Ectodermal cell (in vitro differentiated cells): ENCODE measurements around the gene LLGL2.

Experiments used
- H3K27ac ChIP-seq: 2 replicates; pipeline ENCODE4 v1.7.0; 2013; ENCODE audit warnings: mild to moderate bottlenecking, low read depth, low read length; ENCODE audit not compliant: insufficient read depth, poor library complexity, severe bottlenecking
- H3K27me3 ChIP-seq: 2 replicates; pipeline ENCODE4 v1.7.0; 2013; ENCODE audit warnings: mild to moderate bottlenecking, low read length; ENCODE audit not compliant: insufficient read depth, control insufficient read depth, poor library complexity, severe bottlenecking
- H3K36me3 ChIP-seq: one replicate; pipeline ENCODE4 v1.7.0; 2013; ENCODE audit warnings: low read length; ENCODE audit not compliant: control insufficient read depth, insufficient read depth
- H3K4me1 ChIP-seq: one replicate; pipeline ENCODE4 v1.7.0; 2013; ENCODE audit warnings: low read length; ENCODE audit not compliant: control insufficient read depth, insufficient read depth
- H3K4me3 ChIP-seq: 2 replicates; pipeline ENCODE4 v1.7.0; 2013; ENCODE audit warnings: low read depth, low read length, control low read depth; ENCODE audit not compliant: insufficient read depth
- H3K9me3 ChIP-seq: 2 replicates; pipeline ENCODE4 v1.7.0; 2013; ENCODE audit warnings: mild to moderate bottlenecking, low read length, moderate library complexity; ENCODE audit not compliant: control insufficient read depth
- WGBS, 2 experiments: methylation state at CpG; one replicate each; pipeline ENCODE4 v1.1.7; 2013; ENCODE audit warnings: missing lambda C conversion rate in 2 of 2; 5-methylcytosine and 5-hydroxymethylcytosine counted together

Gene LLGL2

DNA sequence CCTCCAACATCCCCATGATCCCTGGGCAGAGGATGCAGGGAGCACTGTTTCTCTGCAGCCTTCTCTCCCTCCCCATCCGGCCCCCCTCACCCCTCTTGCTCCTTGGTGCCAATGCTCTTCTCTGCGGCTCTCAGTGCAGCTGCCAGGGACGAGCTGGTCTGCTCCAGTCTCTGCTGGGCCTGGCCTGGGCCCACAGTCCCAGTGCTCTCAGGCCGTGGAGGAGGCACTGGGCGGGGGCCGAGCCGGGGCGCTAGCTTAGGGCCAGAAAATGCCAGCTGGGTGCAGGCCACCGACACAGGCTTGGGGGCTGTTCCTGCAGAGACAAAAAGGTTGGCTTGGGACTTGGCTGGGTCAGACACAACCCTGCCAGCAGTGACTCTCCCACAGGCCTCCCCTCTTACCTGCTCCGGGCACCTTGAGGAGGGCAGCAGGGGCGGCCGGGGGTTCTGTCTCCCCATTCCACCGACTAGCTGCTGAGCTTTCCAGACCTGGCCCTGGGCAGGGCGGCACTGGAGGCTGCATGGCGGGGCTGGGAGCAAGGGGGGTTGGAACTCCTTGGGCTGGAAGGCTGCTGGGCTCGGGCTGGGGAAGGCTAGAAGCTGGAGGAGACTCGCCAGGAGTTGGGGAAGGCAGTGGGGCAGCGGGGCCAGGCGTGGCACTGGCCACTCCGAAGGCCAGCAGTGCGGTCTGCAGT is 24.0 kb upstream of the LLGL2 start:
- no peaks in the 10 kb centered on the region for H3K27me3 ChIP-seq
- H3K4me3 ChIP-seq = no peak overlapping the region
- no peaks in the 10 kb centered on the region for H3K4me1 ChIP-seq
- no peak overlapping the region for H3K27ac ChIP-seq
- H3K36me3 ChIP-seq = peaks cover 5% of the 10 kb centered on the region
- no peaks in the 10 kb centered on the region for H3K9me3 ChIP-seq
- WGBS, 2 experiments = 93% methylated on average over 21 of the region's 21 CpGs

DNA sequence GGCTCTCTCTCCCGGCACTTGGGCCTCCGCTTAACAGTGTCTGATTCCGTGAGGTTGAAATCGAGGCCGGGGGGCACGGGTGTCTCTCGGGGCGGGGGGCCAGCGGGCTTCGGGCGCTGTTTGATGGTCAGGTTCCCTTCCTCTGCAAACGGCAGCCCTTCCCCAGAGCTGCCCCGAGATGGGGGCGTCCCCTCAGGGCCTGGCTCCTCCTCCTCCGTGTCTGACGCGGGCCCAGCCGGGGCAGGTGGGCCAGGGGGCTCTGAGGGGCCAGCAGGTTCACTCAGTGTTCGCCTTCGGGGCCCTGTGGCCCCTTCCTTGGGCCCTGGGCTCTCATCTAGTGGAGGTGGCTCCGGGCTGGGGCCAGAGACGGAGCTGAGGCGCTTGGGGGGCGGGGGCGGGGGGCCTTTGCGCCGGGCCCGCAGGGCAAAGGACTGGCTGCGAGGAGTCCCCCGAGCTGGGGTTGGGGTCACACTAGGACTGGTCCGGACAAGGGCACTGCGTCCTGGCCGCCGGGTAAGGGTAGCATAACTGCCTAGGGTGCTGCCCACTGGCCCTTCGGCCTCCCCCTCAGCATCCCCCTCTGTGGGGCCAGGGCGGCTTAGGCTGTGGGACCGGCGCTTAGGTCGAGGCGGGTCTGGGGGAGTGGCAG is 23.3 kb upstream of the LLGL2 start:
- Histone ChIP-seq H3K27me3 (no peaks in the 10 kb centered on the region), H3K4me1 (no peaks in the 10 kb centered on the region), H3K27ac (no peak overlapping the region), H3K9me3 (no peaks in the 10 kb centered on the region), H3K36me3 (peaks cover 5% of the 10 kb centered on the region), H3K4me3 (no peak overlapping the region)
- 93 to 95% methylated on average over 40 of the region's 40 CpGs for WGBS, 2 experiments

DNA sequence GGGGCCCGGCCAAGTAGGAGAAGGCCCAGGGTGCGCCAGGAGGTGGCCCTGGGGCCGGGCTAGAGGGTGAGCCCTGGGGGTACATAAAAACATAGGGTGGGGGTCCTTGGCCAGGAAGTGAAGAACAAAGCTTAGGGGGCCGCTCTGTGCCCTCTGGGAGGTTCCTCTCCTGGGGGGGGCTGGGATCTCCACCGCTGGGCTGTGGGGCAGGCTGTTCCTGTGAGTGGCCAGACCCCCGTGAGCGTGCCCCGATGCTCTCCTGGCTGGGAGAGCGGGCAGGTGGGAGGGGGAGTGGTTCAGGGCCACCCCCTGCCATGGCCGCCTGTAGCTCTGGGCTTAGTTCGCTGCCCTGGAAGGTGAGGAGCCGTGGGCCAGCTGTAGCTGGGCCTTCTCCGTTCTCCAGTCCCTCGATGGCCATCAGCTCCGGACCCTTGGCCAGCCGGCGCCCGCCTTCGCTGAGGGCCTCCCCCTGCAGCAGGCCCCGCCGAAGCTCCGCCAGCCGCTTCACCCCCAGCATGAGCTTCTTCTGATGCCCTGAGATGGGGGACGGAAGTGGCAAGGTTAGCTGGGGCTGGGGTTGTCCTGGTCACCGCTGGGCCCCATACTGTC is 22.7 kb upstream of the LLGL2 start:
- no peak overlapping the region for H3K4me3 ChIP-seq
- H3K27me3 ChIP-seq = no peaks in the 10 kb centered on the region
- H3K36me3 ChIP-seq = peaks cover 5% of the 10 kb centered on the region
- no peak overlapping the region for H3K27ac ChIP-seq
- no peaks in the 10 kb centered on the region for H3K4me1 ChIP-seq
- H3K9me3 ChIP-seq = no peaks in the 10 kb centered on the region
- WGBS, 2 experiments = 96% methylated on average over 25 of the region's 25 CpGs

DNA sequence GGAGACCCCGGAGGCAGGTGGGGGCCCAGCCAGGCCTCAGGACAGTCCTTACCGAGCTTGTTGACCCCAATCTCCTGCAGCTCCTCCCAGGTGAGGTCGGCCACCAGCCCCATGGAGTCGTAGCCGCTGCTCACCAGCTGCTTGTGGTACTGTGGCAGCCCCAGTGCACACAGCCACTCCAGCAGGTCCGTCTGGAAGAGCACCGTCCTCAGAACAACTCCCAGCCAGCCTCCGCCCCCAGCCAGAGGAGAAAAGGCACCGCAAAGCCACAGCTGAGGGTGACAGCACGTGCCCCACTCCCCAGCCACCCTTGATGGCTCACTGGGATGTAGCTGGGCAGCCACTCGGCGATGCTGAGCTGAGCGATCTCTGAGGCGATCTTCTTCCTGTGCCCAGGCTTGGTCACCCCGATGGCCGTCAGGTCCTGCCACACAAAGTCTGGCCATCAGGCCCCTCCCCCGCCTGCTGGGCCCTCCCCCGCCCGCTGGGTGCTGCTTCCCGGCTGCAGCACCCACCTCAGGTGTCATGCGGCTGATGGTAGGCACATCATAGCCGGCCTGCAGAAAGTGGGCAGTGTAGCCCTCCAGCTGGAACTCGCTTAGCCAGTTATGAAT is 22.1 kb upstream of the LLGL2 start:
- H3K27ac ChIP-seq = no peak overlapping the region
- no peaks in the 10 kb centered on the region for H3K27me3 ChIP-seq
- no peaks in the 10 kb centered on the region for H3K4me1 ChIP-seq
- no peak overlapping the region for H3K4me3 ChIP-seq
- WGBS, 2 experiments = 92 to 94% methylated on average over 23 of the region's 23 CpGs
- H3K36me3 ChIP-seq = peaks cover 5% of the 10 kb centered on the region
- H3K9me3 ChIP-seq = no peaks in the 10 kb centered on the region

DNA sequence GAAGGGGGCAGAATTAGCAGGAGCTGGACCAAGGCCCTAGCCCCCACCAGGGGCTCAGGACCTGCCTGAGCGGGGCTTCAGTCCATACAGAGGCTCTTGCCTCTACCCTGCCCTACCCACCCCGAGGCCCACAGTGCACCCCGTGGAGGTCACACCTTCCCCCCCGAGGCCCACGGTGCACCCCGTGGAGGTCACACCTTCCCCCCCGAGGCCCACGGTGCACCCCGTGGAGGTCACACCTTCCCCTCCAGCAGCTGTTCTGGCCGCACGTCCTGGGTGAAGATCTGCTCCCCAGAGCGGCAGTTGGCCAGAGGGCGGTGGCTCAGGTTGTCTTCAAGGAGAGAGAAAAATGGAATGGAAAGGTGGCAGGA is 21.5 kb upstream of the LLGL2 start:
- Histone ChIP-seq H3K9me3 (no peaks in the 10 kb centered on the region), H3K36me3 (peaks cover 5% of the 10 kb centered on the region), H3K4me1 (no peaks in the 10 kb centered on the region), H3K4me3 (no peak overlapping the region), H3K27me3 (no peaks in the 10 kb centered on the region), H3K27ac (no peak overlapping the region)
- WGBS, 2 experiments = 92 to 94% methylated on average over 13 of the region's 13 CpGs

DNA sequence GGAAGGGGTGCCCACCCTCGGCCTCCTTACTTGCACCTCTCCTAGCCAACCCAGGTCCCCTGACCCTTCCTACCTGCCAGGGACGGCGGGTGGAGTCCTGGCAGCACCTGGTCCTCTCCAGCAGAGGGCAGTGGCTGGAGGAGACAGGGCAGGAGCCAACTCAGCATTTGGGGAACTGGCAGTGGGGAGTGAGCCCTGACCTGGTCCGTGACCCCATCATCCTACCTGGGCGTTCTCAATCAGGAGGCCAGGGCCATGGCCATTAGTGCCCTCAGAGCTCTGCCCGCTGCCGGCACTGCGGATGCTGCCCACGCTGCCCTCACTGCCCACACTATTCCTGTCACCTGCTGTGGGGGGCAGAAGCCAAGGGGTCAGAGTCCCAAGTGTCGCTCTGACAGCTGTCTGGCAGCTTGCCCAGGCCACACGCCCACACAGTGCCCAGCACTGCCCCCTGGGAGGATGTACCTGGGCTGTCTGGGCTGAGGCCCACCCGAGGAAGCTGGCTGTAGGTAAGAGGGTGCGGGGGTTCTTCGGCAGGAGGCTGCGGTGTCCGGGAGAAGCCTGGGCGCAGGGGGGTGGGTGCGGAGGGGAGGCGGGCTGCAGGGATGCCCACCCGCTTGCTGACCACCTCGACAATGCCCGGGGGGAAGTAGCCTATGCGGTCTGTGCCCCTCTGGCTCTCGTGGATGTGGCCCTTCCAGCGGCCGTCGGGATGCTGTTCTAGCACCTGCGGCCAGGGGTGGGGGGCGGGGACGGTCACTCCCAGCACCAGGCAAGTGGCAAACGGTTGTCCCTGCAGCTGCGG is 20.9 kb upstream of the LLGL2 start:
- Histone ChIP-seq H3K4me1 (no peaks in the 10 kb centered on the region), H3K9me3 (no peaks in the 10 kb centered on the region), H3K27ac (no peak overlapping the region), H3K4me3 (no peak overlapping the region), H3K36me3 (no peaks in the 10 kb centered on the region), H3K27me3 (no peaks in the 10 kb centered on the region)
- WGBS, 2 experiments = 90 to 91% methylated on average over 32 of the region's 32 CpGs

DNA sequence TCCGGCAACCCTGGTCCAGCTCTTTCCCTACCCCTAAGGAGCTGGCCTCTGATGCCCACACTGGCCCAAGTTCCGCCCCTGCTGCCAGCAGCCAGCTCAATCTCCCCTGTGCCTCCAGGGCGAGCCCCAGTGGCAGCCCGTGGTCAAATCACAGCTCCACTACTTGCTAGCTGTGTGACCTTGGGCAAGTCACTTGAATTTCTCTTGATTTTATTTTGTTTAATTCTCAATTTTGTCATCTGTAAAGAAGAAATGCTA is 20.4 kb upstream of the LLGL2 start:
- no peak overlapping the region for H3K27ac ChIP-seq
- H3K4me3 ChIP-seq = no peak overlapping the region
- no peaks in the 10 kb centered on the region for H3K27me3 ChIP-seq
- H3K9me3 ChIP-seq = no peaks in the 10 kb centered on the region
- H3K4me1 ChIP-seq = no peaks in the 10 kb centered on the region
- WGBS, 2 experiments = 93 to 94% methylated on average over 4 of the region's 4 CpGs
- H3K36me3 ChIP-seq = no peaks in the 10 kb centered on the region

DNA sequence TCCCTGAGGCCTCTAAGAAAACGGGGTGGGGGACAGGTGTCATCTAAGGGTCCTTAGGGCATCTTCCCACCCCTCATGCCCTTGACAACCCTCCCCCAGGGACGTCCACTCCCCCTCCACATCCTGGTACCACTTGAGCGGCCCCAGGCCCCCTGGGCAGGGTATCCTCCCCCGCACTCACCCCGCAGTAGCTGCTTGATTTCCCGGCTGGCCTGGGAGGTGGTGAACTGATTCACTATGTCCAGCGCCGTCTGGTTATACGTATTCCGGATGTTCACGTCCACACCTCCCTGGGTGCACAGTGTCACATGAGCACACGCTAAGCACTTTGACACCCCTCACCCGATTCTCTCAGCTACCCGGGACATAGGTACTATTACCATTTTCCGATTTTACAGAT is 19.9 kb upstream of the LLGL2 start:
- Histone ChIP-seq H3K36me3 (no peaks in the 10 kb centered on the region), H3K9me3 (no peaks in the 10 kb centered on the region), H3K4me3 (no peak overlapping the region), H3K4me1 (no peaks in the 10 kb centered on the region), H3K27ac (no peak overlapping the region), H3K27me3 (no peaks in the 10 kb centered on the region)
- 95 to 96% methylated on average over 15 of the region's 15 CpGs for WGBS, 2 experiments

DNA sequence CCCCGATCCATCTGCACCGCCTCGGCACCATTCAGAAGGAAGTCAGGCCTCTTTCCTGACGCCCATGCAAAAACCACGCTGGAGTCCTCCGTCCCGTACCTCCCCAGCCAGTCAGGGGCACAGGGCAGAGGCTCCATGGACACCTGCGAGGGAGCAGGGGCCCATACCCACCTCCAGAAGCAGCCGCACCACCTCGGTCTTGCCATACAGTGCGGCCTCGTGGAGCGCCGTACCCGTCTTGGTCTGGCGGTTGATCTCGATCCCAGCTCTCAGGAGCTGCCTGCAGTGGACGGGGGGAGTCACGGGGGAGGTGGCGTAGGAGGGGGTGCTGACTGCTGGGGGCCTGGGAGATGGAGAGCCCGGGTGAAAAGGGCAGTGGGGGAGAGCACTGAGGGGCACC is 19.4 kb upstream of the LLGL2 start:
- Histone ChIP-seq H3K27ac (no peak overlapping the region), H3K36me3 (no peaks in the 10 kb centered on the region), H3K4me1 (no peaks in the 10 kb centered on the region), H3K9me3 (no peaks in the 10 kb centered on the region), H3K27me3 (no peaks in the 10 kb centered on the region), H3K4me3 (no peak overlapping the region)
- 95 to 96% methylated on average over 21 of the region's 21 CpGs for WGBS, 2 experiments

DNA sequence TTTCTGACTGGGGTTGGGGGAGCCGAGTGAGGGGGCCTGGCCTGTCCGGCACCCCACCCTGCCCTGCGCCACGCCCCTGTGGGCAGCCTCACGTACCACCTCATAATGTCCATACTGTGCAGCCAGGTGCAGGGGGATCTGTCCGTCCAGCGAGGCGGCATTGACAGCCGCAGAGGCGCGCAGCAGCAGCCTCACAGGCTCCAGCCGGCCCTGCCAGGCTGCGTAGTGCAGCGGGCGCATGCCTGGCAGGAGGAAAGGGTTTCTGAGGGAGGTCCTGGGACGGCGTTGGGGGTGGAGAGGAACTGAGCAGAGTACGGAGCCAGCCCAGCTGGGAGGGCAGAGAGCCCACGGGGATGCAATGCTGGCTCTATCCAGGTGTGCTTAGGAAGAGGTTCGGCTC is 18.6 kb upstream of the LLGL2 start:
- 95 to 96% methylated on average over 20 of the region's 20 CpGs for WGBS, 2 experiments

More for the DNA sequence above, 18.6 kb upstream of the LLGL2 start:
- Histone ChIP-seq H3K36me3 (no peaks in the 10 kb centered on the region), H3K27me3 (no peaks in the 10 kb centered on the region), H3K4me3 (no peak overlapping the region), H3K9me3 (no peaks in the 10 kb centered on the region), H3K27ac (no peak overlapping the region), H3K4me1 (no peaks in the 10 kb centered on the region)
